ENCODE data around the gene SOX30.
"Not testable (repeated sequence)": the region's sequence is repeated elsewhere in the genome, so short reads cannot be mapped to it uniquely, and the experiment has no call there.

SOX30 gene

GRCh38 chr5:157652377-157652692 is at the start of gene SOX30:
SOX30 (minus strand) TSS chr5:157652438; CDS start chr5:157652078, 360 bp downstream.
- no peak for FAIRE-seq

- FAIRE-seq = not testable (repeated sequence)
These were observed 46.4 kb upstream of the SOX30 start for GRCh38 chr5:157698674-157699073.

- FAIRE-seq = not testable (repeated sequence)
These were observed 43.9 kb upstream of the SOX30 start for GRCh38 chr5:157696154-157696553.

- FAIRE-seq = not testable (repeated sequence)
These were observed 41.6 kb upstream of the SOX30 start for GRCh38 chr5:157693816-157694215.

GRCh38 chr5:157690690-157691433 is 38.6 kb upstream of the SOX30 start:
- no peak for FAIRE-seq

- no peak for FAIRE-seq
These were observed 37.9 kb upstream of the SOX30 start for GRCh38 chr5:157689942-157690689.

- no peak for FAIRE-seq
These were observed 34.9 kb upstream of the SOX30 start for GRCh38 chr5:157687198-157687554.

- FAIRE-seq = not testable (repeated sequence)
These were observed 34.3 kb upstream of the SOX30 start for GRCh38 chr5:157686276-157687197.

GRCh38 chr5:157682257-157682656 is 30.0 kb upstream of the SOX30 start:
- no peak for FAIRE-seq

- FAIRE-seq = no peak
These were observed 28.8 kb upstream of the SOX30 start for GRCh38 chr5:157681048-157681447.

- FAIRE-seq = no peak
These were observed 28.0 kb upstream of the SOX30 start for GRCh38 chr5:157680239-157680638.

GRCh38 chr5:157679801-157680200 is 27.6 kb upstream of the SOX30 start:
- FAIRE-seq = no peak

GRCh38 chr5:157677931-157678330 is 25.7 kb upstream of the SOX30 start:
- FAIRE-seq = no peak

- FAIRE-seq = not testable (repeated sequence)
These were observed 22.1 kb upstream of the SOX30 start for GRCh38 chr5:157674351-157674750.

GRCh38 chr5:157672976-157673375 is 20.7 kb upstream of the SOX30 start:
- FAIRE-seq = no peak

GRCh38 chr5:157671592-157672330 is 19.5 kb upstream of the SOX30 start:
- no peak for FAIRE-seq

- FAIRE-seq = no peak
These were observed 18.7 kb upstream of the SOX30 start, which contains the start of gene C5orf52 for GRCh38 chr5:157670662-157671591. C5orf52 (plus strand) TSS chr5:157671533; CDS start chr5:157671615, 82 bp downstream.

- no peak for FAIRE-seq
These were observed 17.5 kb upstream of the SOX30 start for GRCh38 chr5:157669701-157670097.

GRCh38 chr5:157668356-157668755 is 16.1 kb upstream of the SOX30 start:
- no peak for FAIRE-seq

GRCh38 chr5:157665467-157666070 is 13.3 kb upstream of the SOX30 start:
- no peak for FAIRE-seq
